ENCODE data around the gene ABLIM2. TPM values are rescaled to one million over a fixed set of nuclear protein-coding genes. Genes with fewer than 3 reads are reported as not detected.
A peak's percentile ranks its signal among the peaks of the same experiment; 100 is the strongest.

ABLIM2 gene
- total and polyA plus RNA-seq, 2 experiments from 2014 or later: 1.5 to 4.3 TPM

DNA sequence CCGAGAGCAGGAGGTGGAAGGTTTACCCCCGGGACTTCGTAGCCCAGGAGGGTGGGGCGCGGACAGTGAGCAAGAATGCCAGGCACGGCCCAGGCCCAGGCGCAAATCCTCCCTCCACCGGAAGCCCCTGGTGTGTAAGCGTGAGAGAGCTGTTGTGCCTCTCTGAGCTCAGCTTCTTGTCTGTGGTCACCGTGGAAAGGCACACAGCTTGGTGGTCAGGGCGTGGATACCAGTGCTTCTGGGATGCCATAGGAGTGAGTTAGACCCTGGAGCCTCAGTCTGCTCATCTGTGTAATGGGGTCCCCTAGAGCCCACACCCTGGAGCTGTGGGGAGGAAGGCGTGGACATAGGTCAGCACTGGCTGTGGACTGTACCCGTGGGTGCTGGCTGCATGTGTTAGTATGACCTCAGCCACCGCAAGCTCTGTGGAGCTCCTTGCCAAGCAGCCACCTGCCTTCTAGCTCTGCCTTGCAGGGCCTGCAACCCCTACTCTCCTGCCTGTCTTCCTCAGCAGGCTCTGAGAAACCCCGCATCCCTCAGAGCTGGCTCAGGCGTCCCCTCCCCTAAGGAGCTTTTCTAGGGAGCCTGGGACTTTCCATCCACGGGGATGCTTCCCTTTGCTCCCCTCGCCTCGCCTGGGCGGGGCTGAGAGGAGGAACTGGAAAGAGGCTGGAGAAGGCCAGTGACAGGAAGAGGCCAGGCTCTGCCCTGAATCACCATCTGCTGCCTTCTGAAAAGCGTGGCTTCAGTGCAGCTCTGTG, 190.9 kb downstream of the ABLIM2 start (continued):
- TF ChIP-seq, protein P1, sequence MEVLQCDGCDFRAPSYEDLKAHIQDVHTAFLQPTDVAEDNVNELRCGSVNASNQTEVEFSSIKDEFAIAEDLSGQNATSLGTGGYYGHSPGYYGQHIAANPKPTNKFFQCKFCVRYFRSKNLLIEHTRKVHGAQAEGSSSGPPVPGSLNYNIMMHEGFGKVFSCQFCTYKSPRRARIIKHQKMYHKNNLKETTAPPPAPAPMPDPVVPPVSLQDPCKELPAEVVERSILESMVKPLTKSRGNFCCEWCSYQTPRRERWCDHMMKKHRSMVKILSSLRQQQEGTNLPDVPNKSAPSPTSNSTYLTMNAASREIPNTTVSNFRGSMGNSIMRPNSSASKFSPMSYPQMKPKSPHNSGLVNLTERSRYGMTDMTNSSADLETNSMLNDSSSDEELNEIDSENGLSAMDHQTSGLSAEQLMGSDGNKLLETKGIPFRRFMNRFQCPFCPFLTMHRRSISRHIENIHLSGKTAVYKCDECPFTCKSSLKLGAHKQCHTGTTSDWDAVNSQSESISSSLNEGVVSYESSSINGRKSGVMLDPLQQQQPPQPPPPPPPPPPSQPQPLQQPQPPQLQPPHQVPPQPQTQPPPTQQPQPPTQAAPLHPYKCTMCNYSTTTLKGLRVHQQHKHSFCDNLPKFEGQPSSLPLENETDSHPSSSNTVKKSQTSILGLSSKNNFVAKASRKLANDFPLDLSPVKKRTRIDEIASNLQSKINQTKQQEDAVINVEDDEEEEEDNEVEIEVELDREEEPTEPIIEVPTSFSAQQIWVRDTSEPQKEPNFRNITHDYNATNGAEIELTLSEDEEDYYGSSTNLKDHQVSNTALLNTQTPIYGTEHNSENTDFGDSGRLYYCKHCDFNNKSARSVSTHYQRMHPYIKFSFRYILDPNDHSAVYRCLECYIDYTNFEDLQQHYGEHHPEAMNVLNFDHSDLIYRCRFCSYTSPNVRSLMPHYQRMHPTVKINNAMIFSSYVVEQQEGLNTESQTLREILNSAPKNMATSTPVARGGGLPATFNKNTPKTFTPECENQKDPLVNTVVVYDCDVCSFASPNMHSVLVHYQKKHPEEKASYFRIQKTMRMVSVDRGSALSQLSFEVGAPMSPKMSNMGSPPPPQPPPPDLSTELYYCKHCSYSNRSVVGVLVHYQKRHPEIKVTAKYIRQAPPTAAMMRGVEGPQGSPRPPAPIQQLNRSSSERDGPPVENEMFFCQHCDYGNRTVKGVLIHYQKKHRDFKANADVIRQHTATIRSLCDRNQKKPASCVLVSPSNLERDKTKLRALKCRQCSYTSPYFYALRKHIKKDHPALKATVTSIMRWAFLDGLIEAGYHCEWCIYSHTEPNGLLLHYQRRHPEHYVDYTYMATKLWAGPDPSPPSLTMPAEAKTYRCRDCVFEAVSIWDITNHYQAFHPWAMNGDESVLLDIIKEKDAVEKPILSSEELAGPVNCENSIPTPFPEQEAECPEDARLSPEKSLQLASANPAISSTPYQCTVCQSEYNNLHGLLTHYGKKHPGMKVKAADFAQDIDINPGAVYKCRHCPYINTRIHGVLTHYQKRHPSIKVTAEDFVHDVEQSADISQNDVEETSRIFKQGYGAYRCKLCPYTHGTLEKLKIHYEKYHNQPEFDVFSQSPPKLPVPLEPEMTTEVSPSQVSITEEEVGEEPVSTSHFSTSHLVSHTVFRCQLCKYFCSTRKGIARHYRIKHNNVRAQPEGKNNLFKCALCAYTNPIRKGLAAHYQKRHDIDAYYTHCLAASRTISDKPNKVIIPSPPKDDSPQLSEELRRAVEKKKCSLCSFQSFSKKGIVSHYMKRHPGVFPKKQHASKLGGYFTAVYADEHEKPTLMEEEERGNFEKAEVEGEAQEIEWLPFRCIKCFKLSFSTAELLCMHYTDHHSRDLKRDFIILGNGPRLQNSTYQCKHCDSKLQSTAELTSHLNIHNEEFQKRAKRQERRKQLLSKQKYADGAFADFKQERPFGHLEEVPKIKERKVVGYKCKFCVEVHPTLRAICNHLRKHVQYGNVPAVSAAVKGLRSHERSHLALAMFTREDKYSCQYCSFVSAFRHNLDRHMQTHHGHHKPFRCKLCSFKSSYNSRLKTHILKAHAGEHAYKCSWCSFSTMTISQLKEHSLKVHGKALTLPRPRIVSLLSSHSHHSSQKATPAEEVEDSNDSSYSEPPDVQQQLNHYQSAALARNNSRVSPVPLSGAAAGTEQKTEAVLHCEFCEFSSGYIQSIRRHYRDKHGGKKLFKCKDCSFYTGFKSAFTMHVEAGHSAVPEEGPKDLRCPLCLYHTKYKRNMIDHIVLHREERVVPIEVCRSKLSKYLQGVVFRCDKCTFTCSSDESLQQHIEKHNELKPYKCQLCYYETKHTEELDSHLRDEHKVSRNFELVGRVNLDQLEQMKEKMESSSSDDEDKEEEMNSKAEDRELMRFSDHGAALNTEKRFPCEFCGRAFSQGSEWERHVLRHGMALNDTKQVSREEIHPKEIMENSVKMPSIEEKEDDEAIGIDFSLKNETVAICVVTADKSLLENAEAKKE (CRISPR knock-in tag; IDR thresholded peaks at IDR 0.05): no peak
- no peak for TF ChIP-seq EZH2phosphoT487 (IDR thresholded peaks at IDR 0.05; ENCODE audit: unreplicated experiment)

DNA sequence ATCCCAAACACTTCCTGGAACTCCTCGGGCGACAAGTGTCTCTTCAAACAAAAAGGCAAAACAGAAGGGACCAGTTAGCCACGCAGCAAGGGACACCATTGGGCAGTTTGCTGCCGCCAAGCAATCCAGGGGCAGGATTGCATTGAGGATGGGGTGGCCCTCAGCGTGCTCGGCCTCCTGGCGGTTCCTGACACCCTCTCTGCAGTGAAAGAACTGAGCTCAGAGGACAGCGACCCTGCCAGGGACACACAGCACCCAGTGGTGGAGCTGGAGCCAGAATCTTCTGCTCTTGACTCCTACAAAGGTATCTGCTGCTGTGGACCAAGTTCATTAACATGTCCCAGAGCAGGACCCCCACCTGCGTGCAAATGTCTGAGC, 191.6 kb downstream of the ABLIM2 start:
- Mint-ChIP-seq H3K27me3 (ENCODE audit: insufficient read depth, low read depth, poor library complexity) (peaks cover 5% of the 10 kb centered on the region), H3K27ac (no peak overlapping the region), H3K4me3 (no peak overlapping the region), H3K9me3 (no peaks in the 10 kb centered on the region), H3K36me3 (ENCODE audit: low read depth) (no peaks in the 10 kb centered on the region), H3K4me1 (peaks cover 16% of the 10 kb centered on the region)
- Histone ChIP-seq H3K4me3 (no peak overlapping the region), H3K27ac (ENCODE audit: low read depth) (no peak overlapping the region), H3K9me2 (ENCODE audit: insufficient read depth) (no peaks in the 10 kb centered on the region), H3K27me3 (ENCODE audit: insufficient read depth) (no peaks in the 10 kb centered on the region), H3K79me2 (replicated peaks; ENCODE audit: insufficient read depth) (no peaks in the 10 kb centered on the region), H3K4me1 (ENCODE audit: insufficient read depth) (peaks cover 6% of the 10 kb centered on the region; the same call in 1 of the 2 replicates), H3F3A (replicated peaks; ENCODE audit: low read depth) (no peaks in the 10 kb centered on the region), H3K36me3 (ENCODE audit: insufficient read depth) (no peaks in the 10 kb centered on the region), H2AFZ (peak overlapping the region; percentile 5; the same call in 1 of the 2 replicates), H3K4me2 (no peak overlapping the region), H4K20me1 (replicated peaks; ENCODE audit: insufficient read depth) (no peaks in the 10 kb centered on the region; the same call in 1 of the 2 replicates)
- ATAC-seq (no peak), DNase-seq (ENCODE audit: low spot score) (no peak)
- no peak for TF ChIP-seq ZNF114 (CRISPR knock-in tag; IDR thresholded peaks at IDR 0.05)
- TF ChIP-seq CREB1 (CRISPR knock-in tag; IDR thresholded peaks at IDR 0.05; ENCODE audit: low read depth): no peak
- no peak for TF ChIP-seq POLR2AphosphoS5 (IDR thresholded peaks at IDR 0.05; ENCODE audit: low read depth)
- no peak for TF ChIP-seq STAT1 (IDR thresholded peaks at IDR 0.05; ENCODE audit: unreplicated experiment)
- no peak for TF ChIP-seq ZNF331 (CRISPR knock-in tag; IDR thresholded peaks at IDR 0.05; ENCODE audit: low read depth)
- TF ChIP-seq, protein P1 (CRISPR knock-in tag; IDR thresholded peaks at IDR 0.05): no peak
